HG03460 (cell line): ENCODE results near the gene S1PR4.
"Not testable (repeated sequence)": the region's sequence is repeated elsewhere in the genome, so short reads cannot be mapped to it uniquely, and the experiment has no call there.

Experiments used
- ATAC-seq: cut with Tn5 transposase; IDR thresholded peaks from one replicate; pipeline ENCODE4 v1.9.1; 2021; ENCODE audit not compliant: unreplicated experiment

S1PR4 gene

DNA sequence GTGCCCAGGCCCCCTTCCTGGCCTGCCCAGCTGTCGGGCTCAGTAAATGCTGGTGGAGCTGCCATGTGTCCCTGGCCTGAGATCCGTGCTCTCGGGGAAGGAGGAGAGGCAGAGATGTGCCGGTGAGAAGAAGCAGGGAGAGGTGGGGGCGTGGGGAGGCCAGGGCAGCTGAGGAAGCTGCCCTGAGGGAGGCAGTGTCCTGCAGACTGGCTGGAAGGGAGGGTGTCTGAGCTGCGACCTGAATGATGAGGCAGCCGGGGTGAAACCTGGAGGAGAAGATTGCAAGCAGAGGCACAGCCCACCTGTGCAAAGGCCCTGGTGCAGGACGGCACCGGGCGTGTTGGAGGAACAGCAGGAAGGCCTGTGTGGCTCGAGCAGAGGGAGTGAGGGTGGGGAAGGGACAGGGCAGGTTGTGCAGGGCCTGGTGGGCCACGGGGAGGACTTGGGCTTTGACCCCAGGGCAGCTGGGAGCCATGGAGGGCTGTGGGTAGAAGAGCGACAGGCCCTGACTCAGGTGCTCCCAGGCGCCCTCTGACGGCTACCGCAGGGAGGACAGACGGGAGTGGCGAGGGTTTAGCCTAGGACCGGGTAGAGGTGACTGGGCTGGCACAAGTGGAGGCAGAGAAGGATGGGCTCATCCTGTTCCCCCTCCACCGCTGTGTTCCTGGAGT lies 31.9 kb downstream of the S1PR4 start:
- no peak for ATAC-seq

DNA sequence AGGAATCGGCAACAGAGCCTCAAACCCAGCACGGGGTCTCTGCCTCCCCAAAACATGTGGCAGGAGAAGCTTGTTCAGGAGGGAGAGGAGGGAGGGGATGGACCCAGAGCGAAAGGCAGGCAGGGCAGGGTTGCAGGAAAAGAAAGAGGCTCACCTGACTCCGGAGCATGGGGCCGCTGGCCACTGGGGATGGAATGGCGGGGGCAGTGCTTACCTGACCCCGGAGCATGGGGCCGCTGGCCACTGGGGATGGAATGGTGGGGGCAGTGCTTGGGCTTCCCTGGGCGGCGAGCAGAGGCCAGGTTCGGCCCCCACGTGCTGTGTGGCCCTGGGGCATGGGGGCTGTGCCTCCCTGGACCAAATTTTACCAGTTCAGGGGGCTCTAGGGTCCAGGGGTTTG lies 32.6 kb downstream of the S1PR4 start:
- no peak for ATAC-seq

DNA sequence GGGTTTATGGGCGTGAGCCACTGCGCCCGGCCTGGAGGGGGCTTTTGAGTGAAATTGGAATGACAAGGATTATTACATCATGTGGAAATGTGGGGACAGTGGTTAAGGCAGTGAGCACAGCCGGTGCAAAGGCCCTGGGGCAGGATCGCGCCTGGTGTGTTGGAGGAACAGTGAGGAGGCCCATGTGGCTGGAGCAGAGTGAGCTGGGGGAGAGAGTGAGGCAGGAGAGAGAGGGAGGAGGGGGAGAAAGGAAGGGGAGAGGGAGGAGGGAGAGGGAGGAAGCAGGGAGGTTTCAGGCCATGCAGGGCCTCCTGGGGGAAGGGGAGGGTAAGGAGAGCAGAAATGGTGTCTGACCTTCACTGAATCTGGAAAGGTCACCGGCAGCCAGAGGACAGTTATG lies 34.6 kb downstream of the S1PR4 start:
- ATAC-seq: no peak

DNA sequence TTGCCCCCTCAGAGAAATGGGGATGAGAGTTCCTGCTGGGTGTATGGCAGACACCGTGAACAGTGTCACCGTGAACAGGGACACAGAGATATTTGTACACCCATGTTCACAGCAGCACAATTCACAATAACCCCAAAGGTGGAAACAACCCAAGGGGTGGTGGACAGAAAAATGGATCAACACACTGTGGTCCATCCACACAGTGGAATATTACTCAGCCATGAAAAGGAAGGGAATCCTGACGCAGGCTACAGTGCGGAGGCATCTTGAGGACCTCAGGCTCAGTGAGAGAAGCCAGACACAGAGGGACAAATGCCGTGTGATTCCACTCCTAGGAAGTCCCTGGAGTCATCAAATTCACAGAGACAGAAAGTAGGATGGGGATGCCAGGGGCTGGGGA lies 38.3 kb downstream of the S1PR4 start:
- ATAC-seq: no peak

DNA sequence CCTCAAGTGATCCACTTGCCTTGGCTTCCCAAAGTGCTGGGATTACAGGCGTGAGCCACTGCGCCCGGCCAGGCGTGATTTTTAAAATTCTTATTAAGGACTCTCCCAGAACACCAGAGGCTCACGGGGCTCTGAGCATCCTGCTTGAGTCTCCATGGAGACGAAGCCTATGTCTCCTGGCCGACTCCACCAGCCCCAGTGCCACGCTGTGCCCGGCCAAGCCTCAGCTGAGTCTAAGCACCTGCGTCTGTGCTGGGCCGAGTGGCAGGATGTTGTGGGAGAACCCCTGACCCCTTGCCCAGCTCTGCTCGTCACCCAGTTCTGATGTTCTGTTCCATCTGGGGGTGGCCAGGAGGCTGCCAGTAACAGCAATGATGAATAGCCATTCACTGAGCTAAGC lies 42.0 kb downstream of the S1PR4 start:
- no peak for ATAC-seq

DNA sequence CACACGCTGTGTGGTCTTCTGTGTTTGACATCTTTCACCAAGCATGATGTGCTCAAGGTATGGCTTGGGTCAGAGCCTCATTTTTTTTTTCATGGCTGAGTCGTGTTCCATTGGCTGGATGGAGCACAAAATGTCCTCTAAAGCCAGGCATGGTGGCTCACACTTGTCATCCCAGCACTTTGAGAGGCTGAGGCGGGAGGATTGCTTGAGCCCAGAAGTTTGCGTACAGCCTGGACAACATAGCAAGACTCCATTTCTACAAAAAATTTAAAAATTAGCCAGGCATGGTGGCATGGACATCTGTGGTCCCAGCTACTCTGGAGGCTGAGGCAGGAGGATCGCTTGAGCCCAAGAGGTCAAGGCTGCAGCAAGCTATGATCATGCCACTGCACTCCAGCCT lies 43.0 kb downstream of the S1PR4 start:
- ATAC-seq: not testable (repeated sequence)

DNA sequence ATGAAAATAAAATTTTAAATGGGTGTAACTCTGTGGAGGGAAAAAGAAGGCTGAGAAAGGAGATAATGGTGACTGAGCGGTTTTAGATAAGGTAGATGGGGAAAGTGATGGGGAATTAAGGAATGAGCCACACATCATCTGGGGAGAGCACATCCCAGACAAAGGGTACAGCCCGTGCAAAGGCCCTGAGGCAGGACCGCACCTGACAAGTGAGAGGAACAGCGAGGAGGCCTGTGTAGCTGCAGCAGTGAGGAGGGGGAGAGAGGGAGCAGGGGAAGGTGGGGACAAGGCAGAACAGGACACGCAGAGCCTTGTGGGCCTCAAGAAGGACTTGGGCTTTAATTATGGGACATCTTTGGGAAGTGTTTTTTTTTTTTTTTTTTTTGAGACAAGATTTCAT lies 44.1 kb downstream of the S1PR4 start:
- no peak for ATAC-seq

DNA sequence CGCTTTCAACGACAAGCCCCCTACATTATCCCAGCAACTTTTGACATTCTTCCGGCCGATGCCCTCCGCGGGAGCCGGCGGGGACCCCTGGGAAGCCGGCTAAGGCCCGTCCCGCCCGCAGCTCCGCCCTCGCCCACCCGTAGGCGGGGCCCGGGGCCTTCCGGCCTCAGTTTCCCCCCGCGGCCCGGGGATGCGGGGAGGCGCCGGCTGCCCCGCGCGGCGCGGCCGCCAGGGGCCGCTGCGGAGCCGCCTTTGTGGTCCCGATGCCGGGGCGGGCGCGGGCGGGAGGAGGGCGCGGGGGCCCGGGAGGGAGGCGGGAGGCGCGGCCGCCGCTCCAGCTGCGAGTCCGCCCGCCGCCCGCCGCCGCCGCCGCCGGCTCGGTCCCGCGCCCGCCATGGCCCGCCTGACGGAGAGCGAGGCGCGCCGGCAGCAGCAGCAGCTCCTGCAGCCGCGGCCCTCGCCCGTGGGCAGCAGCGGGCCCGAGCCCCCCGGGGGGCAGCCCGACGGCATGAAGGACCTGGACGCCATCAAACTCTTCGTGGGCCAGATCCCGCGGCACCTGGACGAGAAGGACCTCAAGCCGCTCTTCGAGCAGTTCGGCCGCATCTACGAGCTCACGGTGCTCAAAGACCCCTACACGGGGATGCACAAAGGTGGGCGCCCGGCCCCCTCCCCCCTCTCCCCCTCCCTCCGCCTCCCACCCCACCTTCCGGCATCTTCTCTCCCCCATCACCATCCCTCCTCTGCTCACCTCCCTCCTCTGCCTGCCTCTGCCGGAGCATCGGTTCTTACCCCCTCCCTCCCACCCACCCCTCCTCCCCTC lies 46.0 kb downstream of the S1PR4 start, which contains the start of gene CELF5:
CELF5 (plus strand) TSS at position 316 of the 823 bp plus-strand sequence; CDS start at position 395, 79 bp downstream.
- ATAC-seq: no peak

DNA sequence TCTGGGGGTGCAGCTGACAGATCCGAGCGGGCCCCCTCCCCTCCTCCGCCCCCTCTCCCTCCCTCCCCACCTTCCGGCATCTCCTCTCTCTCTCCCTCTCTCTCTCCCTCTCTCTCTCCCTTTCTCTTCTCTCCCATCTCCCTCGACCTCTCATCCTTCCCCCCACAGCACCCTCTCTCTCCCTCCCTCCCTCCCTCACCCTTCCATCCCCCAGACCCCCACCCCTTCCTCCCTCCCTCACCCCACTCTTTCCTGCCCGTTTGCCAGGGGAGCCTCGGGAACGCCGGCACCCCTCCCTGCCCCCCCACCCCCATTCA lies 46.6 kb downstream of the S1PR4 start:
- ATAC-seq: no peak

DNA sequence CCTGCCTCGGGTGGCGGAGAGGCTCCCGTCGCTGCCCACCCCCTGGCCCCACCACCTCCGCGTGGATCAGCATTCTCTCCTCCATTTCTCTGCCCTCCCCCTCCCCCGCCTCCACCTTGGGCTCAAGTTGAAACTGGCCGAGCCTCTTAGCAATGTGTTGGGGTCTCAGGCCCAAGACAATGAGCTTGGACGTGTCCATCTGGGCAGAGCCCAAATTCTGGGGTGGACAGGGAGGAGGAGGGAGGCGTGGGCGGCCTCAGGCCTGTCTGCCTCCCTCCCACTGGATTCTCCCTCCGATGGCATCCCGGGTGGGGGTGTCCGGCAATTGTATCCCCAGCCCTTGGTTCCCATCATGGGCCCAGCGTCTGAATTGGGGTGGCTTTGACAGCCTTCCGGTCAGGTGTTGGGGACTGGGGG lies 47.1 kb downstream of the S1PR4 start:
- no peak for ATAC-seq

DNA sequence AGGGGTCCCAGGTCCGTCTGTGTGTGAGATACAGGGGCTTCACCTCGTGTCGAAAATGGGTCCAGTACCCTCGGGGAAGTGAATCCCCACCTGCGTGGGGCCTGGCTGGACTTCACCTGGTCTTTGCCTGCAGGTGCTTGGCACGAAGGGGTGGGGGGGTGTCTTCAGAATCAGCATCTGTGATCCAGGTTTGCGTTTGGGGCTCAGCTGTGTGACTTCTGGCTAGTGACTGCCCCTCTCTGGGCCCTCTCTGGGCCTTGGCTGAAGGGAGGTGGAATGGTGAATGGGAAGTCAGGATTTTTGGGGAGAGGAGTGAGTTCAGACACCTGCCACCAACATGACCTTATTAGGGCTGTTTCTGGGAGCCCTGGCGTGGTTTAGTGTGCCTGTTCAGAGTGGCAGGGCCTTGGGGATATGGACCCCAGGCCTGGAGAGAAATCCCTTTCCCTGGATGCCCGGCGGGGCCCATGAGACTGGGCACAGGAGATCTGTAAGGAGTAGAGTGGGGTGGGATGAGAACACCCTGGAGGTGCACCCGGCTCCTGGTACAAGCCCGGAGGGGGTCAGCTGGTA lies 48.6 kb downstream of the S1PR4 start:
- ATAC-seq: no peak

DNA sequence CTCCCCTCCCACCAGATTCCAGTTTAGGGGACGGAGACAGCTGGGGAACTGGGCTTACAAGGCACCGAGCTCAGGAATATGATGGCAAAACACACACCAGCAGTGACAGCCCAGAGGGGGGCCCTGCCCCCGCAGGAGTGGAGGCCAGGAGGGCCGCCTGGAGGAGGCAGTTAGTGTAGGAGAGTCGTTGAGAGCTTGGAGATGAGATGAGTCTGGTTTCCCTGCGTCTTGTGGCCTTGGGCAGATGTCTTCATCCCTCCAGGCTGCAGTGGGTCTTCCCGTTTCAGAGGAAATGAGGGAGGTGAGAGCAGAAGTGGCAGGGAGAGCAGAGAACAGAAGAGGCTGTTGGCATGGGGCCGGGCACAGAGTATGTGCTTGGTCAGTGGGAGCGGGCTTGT lies 50.8 kb downstream of the S1PR4 start:
- ATAC-seq: no peak
